HG03196 (cell line): Measurements from ENCODE around the gene ZFYVE28.

Experiments used
- ATAC-seq: cut with Tn5 transposase; IDR thresholded peaks from one replicate; pipeline ENCODE4 v1.9.1; 2021; ENCODE audit not compliant: unreplicated experiment

ZFYVE28 gene

GRCh38 chr4:2306773-2307410, 111.6 kb downstream of the ZFYVE28 start:
- no peak for ATAC-seq

GRCh38 chr4:2305766-2306501, 112.5 kb downstream of the ZFYVE28 start:
- ATAC-seq, result no peak

- no peak for ATAC-seq
Observed at GRCh38 chr4:2304877-2305561, 113.4 kb downstream of the ZFYVE28 start.

- no peak for ATAC-seq
Observed at GRCh38 chr4:2304321-2304876, 114.0 kb downstream of the ZFYVE28 start.

GRCh38 chr4:2303686-2304320, 114.6 kb downstream of the ZFYVE28 start:
- ATAC-seq, result no peak

GRCh38 chr4:2303121-2303685, 115.2 kb downstream of the ZFYVE28 start:
- no peak for ATAC-seq

GRCh38 chr4:2302387-2303119, 115.9 kb downstream of the ZFYVE28 start:
- ATAC-seq, result no peak

GRCh38 chr4:2301806-2302205, 116.6 kb downstream of the ZFYVE28 start:
- no peak for ATAC-seq

GRCh38 chr4:2301225-2301642, 117.2 kb downstream of the ZFYVE28 start:
- no peak for ATAC-seq

- no peak for ATAC-seq
Observed at GRCh38 chr4:2300431-2301224, 117.8 kb downstream of the ZFYVE28 start.

- ATAC-seq, result no peak
Observed at GRCh38 chr4:2299794-2300193, 118.7 kb downstream of the ZFYVE28 start.

- ATAC-seq, result no peak
Observed at GRCh38 chr4:2298532-2298991, 119.9 kb downstream of the ZFYVE28 start.

- ATAC-seq, result no peak
Observed at GRCh38 chr4:2297606-2298531, 120.6 kb downstream of the ZFYVE28 start.

GRCh38 chr4:2296631-2297601, 121.5 kb downstream of the ZFYVE28 start:
- no peak for ATAC-seq

- ATAC-seq, result no peak
Observed at GRCh38 chr4:2295900-2296442, 122.5 kb downstream of the ZFYVE28 start.

- ATAC-seq, result no peak
Observed at GRCh38 chr4:2295500-2295899, 122.9 kb downstream of the ZFYVE28 start.

GRCh38 chr4:2292646-2293108, 125.8 kb downstream of the ZFYVE28 start:
- ATAC-seq, result no peak
